HG03280 (cell line): ENCODE results near the gene SNX8.
A peak's percentile ranks its signal among the peaks of the same experiment; 100 is the strongest.

Source experiments
- ATAC-seq: cut with Tn5 transposase; IDR thresholded peaks from one replicate; pipeline ENCODE4 v1.9.1; 2021; ENCODE audit warnings: mild to moderate bottlenecking, moderate library complexity; ENCODE audit not compliant: unreplicated experiment

SNX8 gene

DNA sequence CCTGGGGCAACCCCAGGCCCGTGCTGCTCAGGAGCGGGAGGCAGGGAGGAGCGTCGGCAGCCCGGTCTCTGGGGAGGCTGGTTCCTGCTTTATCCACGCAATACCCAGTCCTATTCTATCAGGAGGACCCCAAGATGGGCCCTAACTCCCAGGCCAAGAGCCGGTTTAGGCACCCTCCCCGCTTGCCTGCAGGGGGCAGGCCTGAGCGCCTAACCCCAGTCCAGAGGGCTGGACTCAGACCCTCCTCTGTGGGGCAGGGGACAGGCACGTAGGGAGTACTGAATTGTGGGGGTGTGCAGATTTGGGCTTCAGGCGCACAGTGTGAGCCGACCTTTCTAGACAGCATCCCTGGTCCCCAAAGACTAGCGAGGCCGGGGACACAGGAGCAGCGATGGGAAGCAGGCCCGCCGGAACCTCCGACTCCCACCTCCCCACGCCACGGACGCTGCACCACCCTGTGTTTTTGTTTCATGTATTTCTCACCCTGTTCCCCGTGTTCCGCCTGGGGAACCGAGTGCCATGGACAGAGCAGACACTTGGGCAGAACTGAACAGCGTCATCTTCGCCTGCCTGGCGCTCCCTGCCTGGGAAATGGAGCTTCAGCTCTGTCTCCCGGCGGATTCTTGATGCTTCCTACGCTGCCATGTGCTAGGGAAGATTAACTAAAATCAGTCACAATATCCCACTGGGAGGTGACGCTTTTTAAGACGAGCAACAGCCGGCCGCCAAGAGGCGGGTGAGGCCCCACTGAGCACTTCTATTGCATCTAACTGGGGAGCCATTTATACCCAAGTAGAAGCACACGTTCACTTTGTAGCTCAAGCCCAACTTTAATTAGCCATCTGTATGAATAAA is 66.9 kb downstream of the SNX8 start:
- no peak for ATAC-seq

- ATAC-seq, result no peak
Measured at GRCh38 chr7:2245883-2246675, 68.2 kb downstream of the SNX8 start.

DNA sequence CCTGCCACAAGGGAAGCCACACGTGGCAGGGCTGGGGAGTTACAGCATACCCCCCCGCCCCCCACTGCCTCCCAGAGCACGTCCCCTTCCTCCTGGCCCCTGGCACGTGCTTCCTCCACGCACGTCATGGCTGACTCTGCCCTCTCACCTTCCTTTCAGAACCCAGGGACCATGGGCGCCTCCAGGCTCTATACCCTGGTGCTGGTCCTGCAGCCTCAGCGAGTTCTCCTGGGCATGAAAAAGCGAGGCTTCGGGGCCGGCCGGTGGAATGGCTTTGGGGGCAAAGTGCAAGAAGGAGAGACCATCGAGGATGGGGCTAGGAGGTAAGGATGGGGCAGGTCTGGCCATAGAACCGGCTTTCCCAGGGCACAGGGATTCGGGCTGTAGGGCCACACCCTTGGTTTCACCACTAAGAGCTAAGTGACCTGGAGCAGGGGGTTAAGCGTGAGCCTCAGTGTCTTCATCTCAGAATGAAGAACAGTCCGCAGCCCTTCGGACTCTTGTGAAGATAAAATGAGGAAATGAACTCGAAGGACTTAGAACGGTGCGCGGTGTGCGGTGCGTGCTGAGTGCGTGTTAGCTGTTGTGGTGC is 69.7 kb downstream of the SNX8 start:
- no peak for ATAC-seq

GRCh38 chr7:2243458-2243857 is 70.8 kb downstream of the SNX8 start:
- no peak for ATAC-seq

GRCh38 chr7:2242541-2243429 is 71.5 kb downstream of the SNX8 start:
- no peak for ATAC-seq

DNA sequence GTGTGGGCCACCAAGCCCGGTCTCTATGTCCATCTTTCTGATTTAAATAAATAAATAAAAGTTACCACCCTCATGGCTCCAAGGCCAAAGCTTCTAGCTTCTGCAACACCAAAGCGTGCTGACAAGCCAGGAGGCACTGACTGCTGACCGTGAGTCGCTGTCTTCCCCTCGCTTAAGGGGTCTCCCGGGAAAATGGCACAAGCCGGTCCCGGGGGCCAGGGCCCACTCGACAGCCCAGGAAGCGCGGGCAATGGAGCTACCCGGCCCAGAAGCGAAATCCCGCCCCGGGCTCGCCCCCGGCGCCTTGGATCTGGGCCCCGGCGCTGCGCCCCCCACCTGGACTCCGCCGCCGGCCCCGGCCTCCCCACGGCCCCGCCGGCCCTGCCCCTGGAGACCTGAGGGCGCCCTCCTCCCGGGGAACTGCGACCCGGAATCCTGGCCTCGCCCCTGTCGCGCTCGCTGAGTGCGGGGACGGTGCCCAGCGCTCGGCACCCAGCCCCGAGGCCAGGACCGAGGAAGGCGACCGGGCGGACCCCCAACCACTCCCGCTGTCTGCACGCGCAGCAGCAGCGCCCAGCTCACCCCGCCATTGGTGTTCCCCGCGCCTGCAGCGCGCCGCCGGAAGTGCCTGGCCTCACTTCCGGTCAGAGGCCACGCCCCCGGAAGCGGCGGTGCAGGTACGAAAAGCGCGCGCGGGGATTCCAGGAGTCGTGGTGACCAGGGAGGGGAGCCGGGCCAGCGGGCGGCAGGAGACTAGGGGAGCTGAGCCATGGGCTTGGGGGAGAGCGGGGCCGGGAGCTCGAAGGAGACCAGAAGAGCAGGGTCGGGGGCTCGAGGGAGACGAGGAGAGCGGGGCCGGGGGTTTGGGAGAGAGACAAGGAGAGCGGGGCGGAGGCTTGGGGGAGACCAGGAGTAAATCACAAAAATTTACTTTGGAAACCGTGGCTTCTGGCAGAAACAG is 72.4 kb downstream of the SNX8 start, which contains the start of the genes MRM2 and NUDT1:
MRM2 (minus strand) TSS at position 626 of the 961 bp plus-strand sequence; CDS start at position 590, 36 bp downstream.
NUDT1 (plus strand) TSS at position 647 of the 961 bp plus-strand sequence. CDS start 2,349 bp downstream, outside the sequence.
- peak; percentile 74 for ATAC-seq

DNA sequence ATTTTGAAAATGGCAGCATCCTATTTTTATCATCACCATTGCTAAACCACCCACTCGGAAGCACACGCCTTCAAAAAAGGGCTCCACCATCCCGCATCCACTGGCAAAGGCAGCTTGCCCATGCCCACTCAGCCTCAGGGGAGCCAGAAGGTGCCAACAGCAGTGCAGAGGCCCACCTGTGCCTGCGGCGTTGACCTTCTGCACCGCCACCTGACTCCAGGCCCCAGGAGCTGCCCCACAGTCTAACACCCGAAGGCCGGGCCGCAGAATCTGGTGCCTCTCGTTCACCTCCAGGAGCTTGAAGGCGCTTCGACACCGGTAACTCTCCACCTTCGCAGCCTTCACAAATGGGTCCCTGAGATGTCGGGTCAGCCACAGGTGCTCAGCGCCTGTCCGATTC is 75.0 kb downstream of the SNX8 start:
- no peak for ATAC-seq

DNA sequence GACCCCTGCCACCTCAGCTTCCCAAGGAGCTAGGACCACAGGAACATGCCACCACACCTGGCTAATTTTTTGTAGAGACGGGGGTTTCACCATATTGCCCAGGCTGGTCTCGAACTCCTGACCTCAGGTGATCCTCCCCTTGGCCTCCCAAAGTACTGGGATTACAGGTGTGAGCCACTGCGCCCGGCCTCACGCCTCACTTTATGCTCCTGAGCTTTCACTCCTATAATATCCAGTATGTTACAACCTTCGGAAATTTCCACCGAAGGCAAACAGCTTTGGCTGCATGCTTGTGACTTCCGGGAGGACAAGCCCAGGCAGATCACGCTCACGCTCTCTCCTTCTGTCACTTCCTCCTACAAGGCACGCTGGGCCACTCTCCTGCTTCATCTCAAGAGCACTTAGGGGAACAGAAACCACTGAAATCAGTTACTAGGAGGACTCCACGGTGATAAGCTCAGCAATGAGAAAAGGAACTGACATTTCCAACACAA is 77.1 kb downstream of the SNX8 start:
- ATAC-seq, result peak; percentile 58

- ATAC-seq, result no peak
Measured at GRCh38 chr7:2233926-2234325, 80.3 kb downstream of the SNX8 start.

GRCh38 chr7:2232766-2233520 is 81.3 kb downstream of the SNX8 start, which contains the start of gene MAD1L1:
Gene MAD1L1 (minus strand): TSS chr7:2232945. CDS start chr7:2230133, 2,812 bp downstream.
- peak; percentile 78 for ATAC-seq

DNA sequence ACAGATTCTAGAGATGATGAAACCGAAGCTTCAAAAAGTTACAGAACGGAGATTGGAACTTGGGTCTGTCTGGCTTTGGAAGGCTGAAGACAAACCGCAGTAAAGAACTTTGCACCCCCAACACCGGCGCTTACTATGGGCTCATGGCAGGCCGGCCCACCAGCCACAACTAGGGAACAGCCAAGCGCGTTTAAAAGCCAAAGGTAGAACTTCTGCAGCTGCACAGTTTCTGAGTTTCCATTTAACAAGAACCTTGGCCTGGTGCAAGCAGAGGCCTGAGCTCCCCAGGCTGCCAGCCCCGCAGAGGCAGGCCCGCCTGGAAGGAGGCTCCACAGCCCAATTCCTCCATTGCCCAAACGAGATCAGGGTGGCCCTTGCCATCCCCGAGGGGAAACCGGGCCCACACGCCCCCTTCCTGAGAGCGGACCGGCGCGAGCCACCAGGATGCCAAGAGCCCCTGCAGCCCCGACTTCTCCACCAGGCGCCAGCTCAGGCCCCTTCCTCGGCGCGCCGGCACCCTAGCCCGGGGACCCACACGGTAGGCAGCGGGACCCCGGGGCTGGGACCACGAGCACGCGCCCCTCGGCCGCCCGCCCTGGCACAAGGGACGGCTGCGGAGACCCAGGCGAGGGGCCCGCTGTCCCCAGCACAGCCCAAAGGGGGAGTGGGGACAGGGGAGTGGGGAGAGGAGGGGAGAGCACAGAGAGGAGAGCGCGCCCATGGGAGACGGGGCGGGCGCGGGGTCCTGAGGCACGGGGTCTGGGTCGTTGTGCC is 82.1 kb downstream of the SNX8 start:
- ATAC-seq, result peak; percentile 29

DNA sequence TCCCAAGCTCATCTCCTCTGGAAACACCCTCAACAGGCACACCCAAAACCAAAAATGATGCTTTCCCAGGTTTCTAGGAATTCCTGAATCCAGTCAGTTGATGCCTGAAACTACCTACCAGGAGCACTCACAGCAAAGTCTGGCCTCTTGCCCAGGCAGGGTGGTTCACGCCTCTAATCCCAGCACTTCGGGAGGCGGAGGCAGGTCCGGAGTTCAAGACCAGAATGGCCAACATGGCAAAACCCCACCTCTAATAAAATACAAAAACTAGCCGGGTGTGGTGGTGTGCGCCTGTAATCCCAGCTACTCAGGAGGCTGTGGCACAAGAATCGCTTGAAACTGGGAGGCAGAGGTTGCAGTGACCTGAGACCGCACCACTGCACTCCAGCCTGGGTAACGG is 83.4 kb downstream of the SNX8 start:
- no peak for ATAC-seq

DNA sequence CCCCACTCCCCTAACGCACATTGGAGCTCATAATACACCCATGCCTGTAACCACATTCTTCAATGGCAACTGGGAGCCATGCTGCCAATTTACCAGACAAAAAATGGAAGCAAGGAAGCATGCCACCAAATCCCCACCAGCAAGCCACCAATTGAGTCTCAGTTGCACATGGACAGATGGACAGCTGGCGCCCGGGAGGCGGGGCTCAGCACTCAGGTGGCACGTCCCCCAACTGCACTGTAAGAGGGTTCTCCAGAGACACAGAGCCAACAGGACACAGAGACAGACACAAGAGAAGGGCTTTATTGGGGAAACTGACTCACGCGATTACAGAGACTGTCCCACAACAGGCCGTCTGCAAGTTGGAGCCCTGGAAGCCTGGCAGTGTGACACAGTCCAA is 84.0 kb downstream of the SNX8 start:
- ATAC-seq, result no peak

- ATAC-seq, result no peak
Measured at GRCh38 chr7:2229467-2229866, 84.8 kb downstream of the SNX8 start.

GRCh38 chr7:2228921-2229320 is 85.3 kb downstream of the SNX8 start:
- no peak for ATAC-seq

- no peak for ATAC-seq
Measured at GRCh38 chr7:2227699-2228098, 86.5 kb downstream of the SNX8 start.

DNA sequence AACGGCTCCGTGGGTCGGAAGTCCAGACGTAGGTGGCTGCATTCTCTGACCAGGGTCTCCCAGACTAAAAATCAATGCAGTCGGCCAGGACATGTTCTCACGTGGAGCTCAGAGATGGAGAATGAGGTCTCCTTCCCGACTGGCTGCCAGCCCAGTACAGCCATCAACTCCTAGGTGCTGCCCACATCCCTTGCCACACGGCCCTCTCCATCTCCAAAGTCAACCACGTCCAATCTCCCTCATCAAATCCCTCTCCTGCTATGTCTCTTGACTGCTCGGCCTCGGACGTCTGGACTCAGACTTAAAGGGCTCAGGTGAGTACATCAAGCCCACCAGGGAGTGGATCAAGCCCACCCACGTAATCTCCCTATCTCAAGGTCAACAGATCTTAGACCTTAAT is 88.4 kb downstream of the SNX8 start:
- ATAC-seq, result no peak

DNA sequence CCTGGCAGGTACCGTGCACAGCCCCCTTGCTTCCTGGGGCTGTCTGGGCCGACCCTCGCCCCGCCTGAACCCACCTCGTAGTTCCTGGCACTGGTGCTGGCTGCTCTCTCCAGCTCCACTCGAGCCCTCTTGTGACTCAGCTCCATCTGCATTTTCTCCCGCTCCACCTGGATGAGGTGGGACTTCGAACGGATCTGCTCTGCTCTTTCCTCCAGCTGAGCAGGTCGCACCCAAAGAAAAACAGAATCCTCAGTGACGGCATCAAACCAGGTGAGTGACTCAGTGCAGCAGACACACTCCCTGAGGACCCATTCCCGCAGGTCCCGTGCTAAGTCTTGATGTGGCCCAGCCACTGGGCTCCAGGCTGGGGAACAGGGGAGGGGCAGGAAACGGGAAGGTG is 88.9 kb downstream of the SNX8 start:
- no peak for ATAC-seq
